Stomach smooth muscle (tissue), 2 donors: ENCODE results near the gene LRMDA.

Experiments used
- H3K27ac ChIP-seq: one replicate; pipeline ENCODE4 v1.7.0; 2013; ENCODE audit warnings: mild to moderate bottlenecking, low read length, inconsistent platforms
- H3K27me3 ChIP-seq, 2 donors: one replicate each; pipeline ENCODE4 v1.7.0; 2013; ENCODE audit warnings: low read length in 2 of 2; ENCODE audit not compliant: insufficient read depth in 2 of 2, control insufficient read depth in 1 of 2
- H3K36me3 ChIP-seq, 2 donors: one replicate each; pipeline ENCODE4 v1.7.0; 2013; ENCODE audit warnings: low read length in 2 of 2; ENCODE audit not compliant: control insufficient read depth in 2 of 2, insufficient read depth in 2 of 2
- H3K4me1 ChIP-seq: one replicate; pipeline ENCODE4 v1.7.0; 2013; ENCODE audit warnings: low read length; ENCODE audit not compliant: control insufficient read depth, insufficient read depth
- H3K4me3 ChIP-seq, 2 donors: one replicate each; pipeline ENCODE4 v1.7.0; 2013; ENCODE audit warnings: low read length in 2 of 2
- H3K9ac ChIP-seq, 2 donors: one replicate each; pipeline ENCODE4 v1.7.0; 2013; ENCODE audit warnings: low read length in 2 of 2, mild to moderate bottlenecking in 1 of 2
- H3K9me3 ChIP-seq, 2 donors: one replicate each; pipeline ENCODE4 v1.7.0; 2013; ENCODE audit warnings: low read length in 2 of 2; ENCODE audit not compliant: control insufficient read depth in 2 of 2
- donor health status: healthy.
- donor health status: Pancreatic carcinoma.

Gene LRMDA

GRCh38 chr10:76017026-76017732, 585.8 kb downstream of the LRMDA start:
- Histone ChIP-seq H3K27me3 (no peaks in the 10 kb centered on the region), H3K9me3 (no peaks in the 10 kb centered on the region), H3K36me3 (no peaks in the 10 kb centered on the region), H3K4me1 (no peaks in the 10 kb centered on the region), H3K27ac (no peak overlapping the region), H3K9ac (no peak overlapping the region), H3K4me3 (no peak overlapping the region)

GRCh38 chr10:76017733-76018433, 586.5 kb downstream of the LRMDA start:
- Histone ChIP-seq H3K9ac (no peak overlapping the region), H3K36me3 (no peaks in the 10 kb centered on the region), H3K27ac (no peak overlapping the region), H3K27me3 (no peaks in the 10 kb centered on the region), H3K4me1 (no peaks in the 10 kb centered on the region), H3K4me3 (no peak overlapping the region), H3K9me3 (no peaks in the 10 kb centered on the region)

- H3K9me3 ChIP-seq: no peaks in the 10 kb centered on the region
- no peaks in the 10 kb centered on the region for H3K36me3 ChIP-seq
- H3K4me3 ChIP-seq: no peak overlapping the region
- no peak overlapping the region for H3K27ac ChIP-seq
- H3K4me1 ChIP-seq: no peaks in the 10 kb centered on the region
- no peaks in the 10 kb centered on the region for H3K27me3 ChIP-seq
- H3K9ac ChIP-seq: no peak overlapping the region
Measured at GRCh38 chr10:76020630-76021029, 589.2 kb downstream of the LRMDA start.

- no peaks in the 10 kb centered on the region for H3K36me3 ChIP-seq
- no peaks in the 10 kb centered on the region for H3K4me1 ChIP-seq
- H3K27ac ChIP-seq: no peak overlapping the region
- H3K9me3 ChIP-seq: no peaks in the 10 kb centered on the region
- H3K9ac ChIP-seq: no peak overlapping the region
- no peak overlapping the region for H3K4me3 ChIP-seq
- H3K27me3 ChIP-seq: no peaks in the 10 kb centered on the region
Measured at GRCh38 chr10:76021398-76021797, 590.0 kb downstream of the LRMDA start.

GRCh38 chr10:76022366-76022765, 590.9 kb downstream of the LRMDA start:
- Histone ChIP-seq H3K27ac (no peak overlapping the region), H3K36me3 (no peaks in the 10 kb centered on the region), H3K9me3 (no peaks in the 10 kb centered on the region), H3K4me3 (no peak overlapping the region), H3K4me1 (no peaks in the 10 kb centered on the region), H3K27me3 (no peaks in the 10 kb centered on the region), H3K9ac (no peak overlapping the region)

GRCh38 chr10:76023007-76023406, 591.6 kb downstream of the LRMDA start:
- Histone ChIP-seq H3K4me3 (no peak overlapping the region), H3K27me3 (no peaks in the 10 kb centered on the region), H3K4me1 (no peaks in the 10 kb centered on the region), H3K9ac (no peak overlapping the region), H3K9me3 (no peaks in the 10 kb centered on the region), H3K27ac (no peak overlapping the region), H3K36me3 (no peaks in the 10 kb centered on the region)

- Histone ChIP-seq H3K9ac (no peak overlapping the region), H3K36me3 (no peaks in the 10 kb centered on the region), H3K4me3 (no peak overlapping the region), H3K9me3 (no peaks in the 10 kb centered on the region), H3K27ac (no peak overlapping the region), H3K4me1 (no peaks in the 10 kb centered on the region), H3K27me3 (no peaks in the 10 kb centered on the region)
Measured at GRCh38 chr10:76024460-76025123, 593.2 kb downstream of the LRMDA start.

- Histone ChIP-seq H3K9ac (no peak overlapping the region), H3K9me3 (no peaks in the 10 kb centered on the region), H3K4me1 (no peaks in the 10 kb centered on the region), H3K27ac (no peak overlapping the region), H3K4me3 (no peak overlapping the region), H3K36me3 (no peaks in the 10 kb centered on the region), H3K27me3 (no peaks in the 10 kb centered on the region)
Measured at GRCh38 chr10:76025124-76025477, 593.7 kb downstream of the LRMDA start.

- no peak overlapping the region for H3K4me3 ChIP-seq
- no peak overlapping the region for H3K9ac ChIP-seq
- no peaks in the 10 kb centered on the region for H3K36me3 ChIP-seq
- H3K4me1 ChIP-seq: peaks cover 3% of the 10 kb centered on the region
- H3K9me3 ChIP-seq: no peaks in the 10 kb centered on the region
- H3K27me3 ChIP-seq: no peaks in the 10 kb centered on the region
- H3K27ac ChIP-seq: no peak overlapping the region
Measured at GRCh38 chr10:76026176-76026771, 594.9 kb downstream of the LRMDA start.

GRCh38 chr10:76026905-76027304, 595.5 kb downstream of the LRMDA start:
- H3K27ac ChIP-seq: no peak overlapping the region
- no peaks in the 10 kb centered on the region for H3K36me3 ChIP-seq
- no peaks in the 10 kb centered on the region for H3K27me3 ChIP-seq
- H3K9me3 ChIP-seq: no peaks in the 10 kb centered on the region
- H3K4me1 ChIP-seq: peaks cover 3% of the 10 kb centered on the region
- no peak overlapping the region for H3K4me3 ChIP-seq
- H3K9ac ChIP-seq: no peak overlapping the region
